H1 (cell line): ENCODE data around the gene GALNT11. TPM values are rescaled to one million over a fixed set of nuclear protein-coding genes. Genes with fewer than 3 reads are reported as not detected.

Experiments used
- BCL11A ChIP-seq, 2 experiments: IDR thresholded peaks; one replicate each; pipeline ENCODE4 v1.6.1; 2011; ENCODE audit warnings: low read depth in 2 of 2, low read length in 2 of 2, mild to moderate bottlenecking in 2 of 2
- MAFK ChIP-seq: IDR thresholded peaks from 2 replicates; pipeline ENCODE4 v1.6.1; 2012; ENCODE audit warnings: low read depth, mild to moderate bottlenecking, improper control_type of control experiment, low read length
- POLR2AphosphoS5 ChIP-seq: IDR thresholded peaks from 2 replicates; pipeline ENCODE4 v1.6.1; 2011; ENCODE audit warnings: low read depth, low read length
- SIN3A ChIP-seq, 2 experiments: IDR thresholded peaks in 1 of 2; conservative IDR thresholded peaks in 1 of 2; 2 replicates each; pipeline ENCODE4 v1.6.1; 2011 to 2012; ENCODE audit warnings: low read length in 2 of 2, improper control_type of control experiment in 1 of 2, low read depth in 1 of 2, mild to moderate bottlenecking in 1 of 2
- TAF7 ChIP-seq: optimal IDR thresholded peaks from 2 replicates; pipeline ENCODE3; 2011; ENCODE audit warnings: low read depth, mild to moderate bottlenecking, inconsistent platforms, low read length, moderate library complexity, borderline replicate concordance
- polyA plus RNA-seq, 7 experiments: library from polyadenylated mRNA; depleted of rRNA in 3 of 7; stranded (reverse) in 5 of 7; unstranded in 2 of 7; fragments of >200 nt in 5 of 7; fragments of 200-250 nt in 2 of 7; gene quantifications; 1 replicate in 5 of 7; 2 replicates in 1 of 7; 4 replicates in 1 of 7; pipeline versions ENCODE4 v1.2.1 to v1.2.3, GENCODE V29; 2011 to 2013; ENCODE audit warnings: missing spikeins in 2 of 7, mixed read lengths in 2 of 7
- total RNA-seq: library from RNA; stranded (reverse); fragmentation: NEBNext Ultra II Directional; extraction: Animal tissue kit (Norgen Biotek cat#: 25700); gene quantifications from 2 replicates; pipeline ENCODE4 v1.2.1, GENCODE V29; 2021

Gene GALNT11
- total and polyA plus RNA-seq, 2 of the 8 experiments (the other 6 are each of a cell fraction or from before 2014, with no cell fraction given), result 20.5 to 23.2 TPM

- TF ChIP-seq BCL11A (IDR thresholded peaks at IDR 0.05; ENCODE audit: low read depth in 2 of 2, low read length in 2 of 2) (no peak), SIN3A (conservative IDR thresholded peaks at IDR 0.05 in 1 of 2, IDR thresholded peaks at IDR 0.05 in 1 of 2; ENCODE audit: low read depth in 1 of 2, low read length in 2 of 2) (no peak), TAF7 (no peak), MAFK (no peak), POLR2AphosphoS5 (no peak)
Observed at GRCh38 chr7:152117356-152117755, 91.9 kb downstream of the GALNT11 start (continued).
